Measurements from ENCODE around the gene KCTD17. TPM values are rescaled to one million over a fixed set of nuclear protein-coding genes. Genes with fewer than 3 reads are reported as not detected.

KCTD17 gene
- total and polyA plus RNA-seq, 2 donors from 2014 or later = 9.6 to 13.9 TPM

DNA sequence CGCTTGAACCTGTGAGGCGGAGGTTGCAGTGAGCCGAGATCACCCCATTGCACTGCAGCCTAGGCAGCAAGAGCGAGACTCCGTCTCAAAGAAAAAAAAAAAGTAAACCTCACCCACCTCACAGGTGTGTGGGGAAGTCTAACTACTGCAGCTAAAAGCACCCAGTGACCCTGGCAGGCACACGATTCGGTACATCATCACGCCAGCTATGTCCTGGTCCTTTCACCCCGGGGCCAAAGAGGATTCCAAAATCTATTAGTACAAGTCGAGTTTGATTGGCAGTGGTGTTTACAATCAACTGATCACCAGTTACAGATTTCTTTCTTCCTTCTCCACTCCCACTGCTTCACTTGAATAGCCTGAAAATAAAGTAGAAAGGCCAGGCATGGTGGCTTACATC, 38.6 kb upstream of the KCTD17 start:
- H3K27me3 ChIP-seq (ENCODE audit: control insufficient read depth, insufficient read depth, low read length) = no peaks in the 10 kb centered on the region
- H3K4me3 ChIP-seq (ENCODE audit: low read length in 3 of 3) = no peak overlapping the region
- TF ChIP-seq, protein P1, sequence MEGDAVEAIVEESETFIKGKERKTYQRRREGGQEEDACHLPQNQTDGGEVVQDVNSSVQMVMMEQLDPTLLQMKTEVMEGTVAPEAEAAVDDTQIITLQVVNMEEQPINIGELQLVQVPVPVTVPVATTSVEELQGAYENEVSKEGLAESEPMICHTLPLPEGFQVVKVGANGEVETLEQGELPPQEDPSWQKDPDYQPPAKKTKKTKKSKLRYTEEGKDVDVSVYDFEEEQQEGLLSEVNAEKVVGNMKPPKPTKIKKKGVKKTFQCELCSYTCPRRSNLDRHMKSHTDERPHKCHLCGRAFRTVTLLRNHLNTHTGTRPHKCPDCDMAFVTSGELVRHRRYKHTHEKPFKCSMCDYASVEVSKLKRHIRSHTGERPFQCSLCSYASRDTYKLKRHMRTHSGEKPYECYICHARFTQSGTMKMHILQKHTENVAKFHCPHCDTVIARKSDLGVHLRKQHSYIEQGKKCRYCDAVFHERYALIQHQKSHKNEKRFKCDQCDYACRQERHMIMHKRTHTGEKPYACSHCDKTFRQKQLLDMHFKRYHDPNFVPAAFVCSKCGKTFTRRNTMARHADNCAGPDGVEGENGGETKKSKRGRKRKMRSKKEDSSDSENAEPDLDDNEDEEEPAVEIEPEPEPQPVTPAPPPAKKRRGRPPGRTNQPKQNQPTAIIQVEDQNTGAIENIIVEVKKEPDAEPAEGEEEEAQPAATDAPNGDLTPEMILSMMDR (IDR thresholded peaks at IDR 0.05; ENCODE audit: borderline replicate concordance, extremely low read depth, insufficient read depth) = no peak
- no peak overlapping the region for H3K27ac ChIP-seq (ENCODE audit: low read depth in 2 of 2, low read length in 2 of 2)
- no peaks in the 10 kb centered on the region for H3K9me3 ChIP-seq (ENCODE audit: control insufficient read depth in 2 of 3, insufficient read depth in 1 of 3, low read length in 3 of 3)
- H3K36me3 ChIP-seq (ENCODE audit: control insufficient read depth in 2 of 3, insufficient read depth in 3 of 3, low read length in 3 of 3) = no peaks in the 10 kb centered on the region
- H3K4me1 ChIP-seq (ENCODE audit: control insufficient read depth in 2 of 3, insufficient read depth in 2 of 3, low read depth in 1 of 3, low read length in 3 of 3) = peaks cover 0 to 8% (median 7%) of the 10 kb centered on the region in 3 donors
- peak in 1 of 5 donors; percentile 4 for DNase-seq
- FAIRE-seq = no peak
- H3K9ac ChIP-seq (ENCODE audit: low read length in 3 of 3) = no peak overlapping the region
- intact Hi-C loops (cut with DNase I) = no loop called here

DNA sequence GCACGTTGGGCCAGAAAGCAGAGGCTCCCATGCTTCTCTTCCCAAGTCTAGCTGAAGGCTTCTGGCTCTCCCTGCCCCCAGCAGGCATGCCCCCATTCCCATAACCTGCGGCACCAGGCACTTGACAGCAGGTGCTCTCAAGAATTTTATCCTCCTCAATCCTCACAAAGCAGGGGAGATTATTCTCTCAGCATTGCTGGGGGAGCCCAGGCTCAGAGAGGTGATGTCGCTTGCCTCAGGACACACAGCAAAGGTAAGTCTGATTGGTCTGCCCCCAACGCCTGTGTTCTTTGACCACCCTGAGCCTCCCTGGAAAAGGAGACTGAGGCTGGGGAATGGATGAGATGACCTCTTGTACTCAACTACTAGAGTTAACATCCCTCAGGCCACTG, 37.1 kb upstream of the KCTD17 start:
- H3K4me3 ChIP-seq (ENCODE audit: low read length in 3 of 3) = no peak overlapping the region
- H3K9ac ChIP-seq (ENCODE audit: low read length in 3 of 3) = no peak overlapping the region
- H3K4me1 ChIP-seq (ENCODE audit: control insufficient read depth in 2 of 3, insufficient read depth in 2 of 3, low read depth in 1 of 3, low read length in 3 of 3) = peaks cover 0 to 15% (median 7%) of the 10 kb centered on the region in 3 donors

DNA sequence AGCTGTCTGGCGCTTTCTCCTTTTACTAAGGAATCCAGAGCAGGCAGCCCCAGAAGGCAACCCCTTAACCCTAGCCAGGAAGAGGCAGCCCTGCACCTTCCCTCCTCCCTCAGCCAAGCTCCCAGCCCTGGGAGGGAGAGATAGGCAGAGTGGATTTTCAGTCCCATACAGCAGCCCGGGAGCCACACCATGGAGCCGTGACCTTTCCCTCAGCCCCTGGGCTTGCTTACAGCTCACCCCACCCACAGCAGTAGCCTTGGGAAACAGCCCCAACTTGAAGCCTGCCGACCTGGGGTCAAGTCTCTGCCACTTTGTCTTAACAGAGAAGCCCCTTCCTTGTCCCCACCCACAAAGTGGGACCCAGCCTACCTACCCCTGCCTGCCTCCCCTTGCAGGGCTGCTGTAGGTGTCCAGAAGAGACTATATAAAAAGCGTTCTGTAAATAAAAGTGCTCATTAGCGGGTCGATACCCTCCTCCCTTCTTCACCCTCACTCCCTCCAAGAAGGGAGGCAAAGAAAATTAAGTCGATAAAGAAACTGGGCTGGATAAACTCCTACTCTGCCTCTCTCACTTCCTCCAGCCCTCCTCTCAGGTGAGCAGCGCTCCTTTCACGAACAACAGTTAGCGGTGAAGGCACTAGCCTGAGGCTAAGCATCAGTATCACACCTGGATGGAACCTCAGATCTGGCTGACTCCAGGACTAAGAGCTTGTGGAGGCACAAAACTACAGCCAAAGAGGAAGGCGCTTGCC, 36.5 kb upstream of the KCTD17 start:
- Histone ChIP-seq H3K4me3 (ENCODE audit: low read length in 3 of 3) (no peak overlapping the region), H3K36me3 (ENCODE audit: control insufficient read depth in 2 of 3, insufficient read depth in 3 of 3, low read length in 3 of 3) (no peaks in the 10 kb centered on the region), H3K4me1 (ENCODE audit: control insufficient read depth in 2 of 3, insufficient read depth in 2 of 3, low read depth in 1 of 3, low read length in 3 of 3) (peaks cover 0 to 15% (median 7%) of the 10 kb centered on the region in 3 donors), H3K9ac (ENCODE audit: low read length in 3 of 3) (no peak overlapping the region), H3K9me3 (ENCODE audit: control insufficient read depth in 2 of 3, insufficient read depth in 1 of 3, low read length in 3 of 3) (no peaks in the 10 kb centered on the region), H3K27ac (ENCODE audit: low read depth in 2 of 2, low read length in 2 of 2) (no peak overlapping the region), H3K27me3 (ENCODE audit: control insufficient read depth, insufficient read depth, low read length) (no peaks in the 10 kb centered on the region)
- TF ChIP-seq, protein P1 (IDR thresholded peaks at IDR 0.05; ENCODE audit: borderline replicate concordance, extremely low read depth, insufficient read depth) = no peak
- intact Hi-C loops (cut with DNase I) = no loop called here
- DNase-seq = peak in 1 of 5 donors; percentile 37
- FAIRE-seq = no peak

More for the DNA sequence above, 37.1 kb upstream of the KCTD17 start:
- Histone ChIP-seq H3K27ac (ENCODE audit: low read depth in 2 of 2, low read length in 2 of 2) (no peak overlapping the region), H3K9me3 (ENCODE audit: control insufficient read depth in 2 of 3, insufficient read depth in 1 of 3, low read length in 3 of 3) (no peaks in the 10 kb centered on the region), H3K27me3 (ENCODE audit: control insufficient read depth, insufficient read depth, low read length) (no peaks in the 10 kb centered on the region), H3K36me3 (ENCODE audit: control insufficient read depth in 2 of 3, insufficient read depth in 3 of 3, low read length in 3 of 3) (no peaks in the 10 kb centered on the region)
- peak in 1 of 5 donors; percentile 30 for DNase-seq
- no peak for FAIRE-seq
- TF ChIP-seq, protein P1 (IDR thresholded peaks at IDR 0.05; ENCODE audit: borderline replicate concordance, extremely low read depth, insufficient read depth) = no peak
- intact Hi-C loops (cut with DNase I) = no loop called here

Measured in kidney (tissue), 14 donors.